Embryonic facial prominence (tissue), 1 donor: ENCODE measurements around the gene EXOC3.
"Not testable (repeated sequence)": the region's sequence is repeated elsewhere in the genome, so short reads cannot be mapped to it uniquely, and the experiment has no call there.

Source experiments
- DNase-seq: peaks from one replicate; pipeline ENCODE4 v3.0.0-alpha.2; 2016; ENCODE audit errors: extremely low spot score

The EXOC3 gene

GRCh38 chr5:442335-443238 is at the start of gene EXOC3:
Gene EXOC3 (plus strand): TSS chr5:443176. CDS start chr5:446206, 3,030 bp downstream.
- DNase-seq = no peak

DNA sequence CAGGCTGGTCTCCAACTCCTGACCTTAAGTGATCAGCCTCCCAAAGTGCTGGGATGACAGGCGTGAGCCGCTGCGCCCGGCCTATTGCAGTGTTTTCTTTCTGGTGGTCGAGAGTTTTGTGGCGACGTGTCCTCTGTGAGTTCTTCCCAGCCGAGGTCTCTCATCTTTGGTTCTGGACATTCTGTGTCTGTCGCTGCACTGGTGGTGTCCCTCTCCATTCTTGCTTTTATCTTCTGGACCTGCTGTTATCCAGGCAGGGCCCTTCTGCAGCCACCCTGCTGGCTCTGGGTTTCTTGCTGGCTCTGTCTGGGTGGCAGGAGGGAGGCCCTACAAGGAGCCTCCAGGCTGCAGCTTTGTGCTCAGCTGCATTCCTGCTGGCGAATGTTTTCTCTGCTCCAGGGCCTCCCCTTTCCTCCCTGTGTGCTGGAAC is 49.1 kb upstream of the EXOC3 start:
- DNase-seq = no peak

GRCh38 chr5:394671-395155 is 48.3 kb upstream of the EXOC3 start:
- DNase-seq = no peak

- no peak for DNase-seq
Measured at GRCh38 chr5:395156-395920, 47.6 kb upstream of the EXOC3 start.

GRCh38 chr5:395921-396530 is 47.0 kb upstream of the EXOC3 start:
- DNase-seq = no peak

DNA sequence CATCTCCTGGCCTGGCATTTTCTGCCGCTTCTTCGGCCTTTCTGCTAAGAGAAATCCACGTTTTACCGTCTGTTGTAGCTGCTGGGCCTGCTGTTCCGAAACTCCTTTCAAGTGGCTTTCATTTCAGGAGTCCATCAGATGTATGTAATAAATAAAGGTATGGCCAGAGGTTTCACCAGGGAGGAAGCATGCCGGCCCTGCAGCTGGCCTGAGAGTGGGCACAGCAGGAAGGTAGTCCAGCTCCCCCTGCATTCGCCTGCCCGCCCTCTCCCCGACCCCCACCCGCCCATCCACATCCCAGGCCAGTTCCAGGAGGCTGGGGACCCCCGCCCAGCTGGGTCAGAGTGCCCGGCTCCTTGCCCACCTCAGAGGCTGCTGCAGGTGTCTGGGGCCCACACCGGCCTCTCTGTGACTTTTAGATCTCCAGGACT is 46.4 kb upstream of the EXOC3 start:
- DNase-seq = no peak

GRCh38 chr5:398141-398474 is 44.9 kb upstream of the EXOC3 start:
- DNase-seq = not testable (repeated sequence)

DNA sequence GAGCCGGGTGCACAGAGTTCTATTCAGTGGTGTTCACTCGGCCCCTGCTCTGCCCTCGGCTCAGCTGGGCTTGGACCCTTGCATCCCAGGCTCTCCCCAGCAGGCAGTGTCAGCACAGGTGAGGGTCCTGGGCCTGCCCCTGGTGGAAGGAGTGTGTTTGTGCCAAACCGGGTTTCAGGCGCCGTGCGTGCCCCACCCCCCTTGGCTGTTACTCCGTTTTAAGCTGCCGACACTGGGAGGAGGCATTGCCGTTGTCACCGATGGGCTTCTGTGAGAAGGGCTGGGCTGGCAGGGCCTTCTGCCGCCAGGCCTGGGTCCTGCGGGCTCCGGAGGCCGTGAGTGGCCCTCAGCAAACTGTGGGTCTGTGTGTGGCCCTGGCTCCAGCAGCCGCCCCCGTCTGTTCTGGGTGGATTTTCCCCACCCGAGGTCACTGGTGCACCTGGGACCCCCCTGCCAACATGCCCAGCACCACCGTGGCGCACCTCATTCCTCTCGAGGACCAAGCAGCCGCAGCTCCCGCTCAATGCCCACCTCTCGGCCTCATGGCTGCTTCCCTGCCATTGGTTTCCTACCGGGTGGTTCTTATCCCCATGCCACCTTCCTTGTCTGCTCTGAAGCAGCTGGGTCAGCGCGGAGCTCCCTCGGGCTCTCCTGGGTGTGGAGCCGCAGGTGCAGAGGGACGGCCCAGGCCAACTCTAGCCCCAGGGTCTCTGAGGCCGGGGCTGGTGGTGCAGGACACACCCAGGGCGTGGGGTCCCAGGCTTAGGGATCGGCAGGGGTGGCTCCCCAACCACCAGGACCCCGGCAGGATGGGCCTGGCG is 44.3 kb upstream of the EXOC3 start:
- DNase-seq = no peak

- peak; percentile 86 for DNase-seq
Measured at GRCh38 chr5:399296-400281, 43.4 kb upstream of the EXOC3 start.

- peak; percentile 77 for DNase-seq
Measured at GRCh38 chr5:400282-401145, 42.5 kb upstream of the EXOC3 start.

DNA sequence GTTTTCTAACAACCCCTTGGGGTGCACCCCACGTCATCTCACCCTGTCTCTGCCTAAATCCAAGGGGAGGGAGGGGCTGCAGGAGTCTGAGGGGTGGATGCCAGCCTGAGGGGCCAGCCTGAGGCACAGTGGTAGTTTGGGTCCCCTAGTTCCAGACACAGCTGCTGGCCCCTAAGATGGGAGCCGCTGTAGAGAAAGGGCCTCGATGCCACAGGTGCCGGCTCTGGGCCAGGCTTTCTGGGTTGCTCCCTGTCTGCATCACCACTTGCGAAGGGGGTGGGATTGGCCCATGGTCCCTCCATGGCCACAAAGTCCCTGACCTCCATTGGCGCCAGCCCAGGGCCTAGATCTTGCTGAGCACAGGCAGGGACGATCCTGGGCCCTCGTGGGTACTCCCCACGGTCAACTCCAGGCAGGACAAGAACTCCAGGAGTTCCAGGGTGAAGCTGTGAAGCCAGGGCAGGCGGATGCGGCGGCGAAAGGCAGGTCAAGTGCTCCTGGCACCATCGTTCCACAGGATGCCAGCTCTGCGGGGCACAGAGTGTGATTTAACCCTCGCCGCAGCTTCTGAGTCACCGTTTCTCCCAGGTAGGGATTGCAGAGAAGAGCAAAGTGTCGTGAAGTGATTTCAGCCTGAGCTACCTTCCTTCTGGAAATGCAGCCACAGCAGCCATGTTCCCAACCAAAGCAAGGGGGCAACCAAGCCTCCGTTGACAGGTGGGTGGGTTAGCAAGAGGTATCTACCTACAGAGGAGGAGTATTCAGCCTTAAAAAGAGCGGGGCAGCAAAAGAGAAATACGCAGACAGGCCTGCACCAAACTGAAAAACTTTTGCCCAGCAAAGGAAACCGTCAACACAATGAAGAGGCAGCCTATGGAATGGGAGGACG is 41.6 kb upstream of the EXOC3 start:
- DNase-seq = no peak

DNA sequence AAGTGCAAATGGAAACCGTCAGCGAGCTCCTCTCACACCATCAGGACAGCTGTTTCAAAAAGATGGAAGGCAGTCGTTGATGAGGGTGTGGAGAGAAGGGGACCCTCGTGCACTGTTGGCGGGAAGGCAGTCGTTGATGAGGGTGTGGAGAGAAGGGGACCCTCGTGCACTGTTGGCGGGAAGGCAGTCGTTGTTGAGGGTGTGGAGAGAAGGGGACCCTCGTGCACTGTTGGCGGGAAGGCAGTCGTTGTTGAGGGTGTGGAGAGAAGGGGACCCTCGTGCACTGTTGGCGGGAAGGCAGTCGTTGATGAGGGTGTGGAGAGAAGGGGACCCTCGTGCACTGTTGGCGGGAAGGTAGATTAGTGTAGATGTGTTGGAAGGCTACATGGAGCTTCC is 40.8 kb upstream of the EXOC3 start:
- DNase-seq = not testable (repeated sequence)

DNA sequence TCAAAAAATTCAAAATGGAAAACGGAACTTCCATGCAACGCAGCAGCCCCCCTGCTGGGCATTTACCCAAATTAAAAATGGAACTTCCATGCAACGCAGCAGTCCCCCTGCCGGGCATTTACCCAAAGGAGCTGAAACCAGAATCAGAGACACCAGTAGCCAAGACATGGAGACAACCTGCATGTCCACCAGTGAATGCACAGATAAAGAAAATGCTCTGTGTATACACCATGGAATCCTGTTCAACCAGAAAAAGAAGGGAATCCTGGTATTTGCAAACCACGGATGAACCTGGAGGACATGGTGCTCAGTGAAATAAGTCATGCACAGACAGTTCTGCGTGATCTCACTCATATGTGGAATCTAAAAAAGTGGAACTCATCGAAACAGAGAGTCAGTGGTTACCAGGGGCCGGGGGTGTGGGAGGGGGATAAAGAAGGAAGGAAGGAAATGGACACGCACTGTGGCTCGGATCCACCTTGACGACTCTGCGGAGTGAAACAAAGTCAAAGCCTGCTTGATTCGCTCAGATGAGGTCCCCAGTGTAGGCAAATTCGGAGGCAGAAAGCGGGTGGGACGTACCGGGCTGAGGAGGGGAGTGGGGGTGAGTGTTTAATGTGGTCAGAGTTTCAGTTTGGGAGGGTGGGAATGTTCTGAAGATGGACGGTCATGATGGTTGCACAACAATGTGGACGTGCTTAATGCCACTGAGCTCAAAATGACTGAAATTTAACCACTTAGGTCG is 40.2 kb upstream of the EXOC3 start:
- no peak for DNase-seq

DNA sequence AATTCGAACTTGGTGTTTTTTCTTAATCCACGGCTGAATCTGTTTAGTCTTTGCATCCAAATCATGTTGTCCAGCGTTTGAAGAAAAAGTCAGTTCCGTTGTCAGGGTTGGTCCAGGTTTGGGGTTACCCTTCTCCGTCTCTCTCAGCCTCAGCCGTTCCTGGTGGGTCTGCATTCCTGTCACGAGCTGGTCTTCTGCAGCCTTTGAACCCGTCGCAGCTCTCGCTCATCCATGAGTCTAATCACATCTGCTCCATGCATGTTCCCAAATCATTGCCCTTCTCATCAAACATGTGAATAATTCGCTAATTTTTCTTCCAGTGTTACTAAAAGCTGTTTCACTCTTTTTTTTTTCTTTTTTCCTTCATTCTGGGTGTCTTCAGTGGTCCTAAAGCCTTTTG is 39.0 kb upstream of the EXOC3 start:
- DNase-seq = no peak

DNA sequence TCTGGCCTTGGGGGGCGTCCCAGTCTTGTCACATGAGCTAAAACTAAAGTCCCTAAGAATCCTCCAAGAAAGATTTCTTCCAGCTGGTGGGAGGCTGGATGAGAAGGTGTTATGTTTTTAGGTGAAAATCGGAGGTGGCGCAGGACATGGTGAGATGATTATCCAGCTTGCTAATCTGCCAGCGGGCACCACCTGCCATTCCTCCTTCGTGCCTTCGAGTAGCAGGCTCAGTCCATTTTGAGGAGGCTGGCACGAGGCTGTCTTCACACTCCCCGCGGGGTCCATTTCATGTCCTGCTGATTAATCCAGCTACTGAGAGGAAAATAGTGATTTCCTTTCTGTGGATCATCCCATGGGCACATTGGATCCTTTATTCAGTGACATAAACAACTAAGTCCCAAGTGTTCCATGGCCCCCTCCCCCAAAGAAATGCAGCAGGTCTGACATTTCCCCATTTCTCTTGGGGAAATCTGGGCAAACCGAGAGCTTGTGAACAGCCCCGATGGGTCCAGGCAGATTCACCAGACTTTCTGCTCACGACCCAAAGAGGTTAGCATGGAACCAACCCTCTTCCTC is 38.2 kb upstream of the EXOC3 start:
- no peak for DNase-seq

- DNase-seq = no peak
Measured at GRCh38 chr5:405421-405820, 37.6 kb upstream of the EXOC3 start.

- DNase-seq = no peak
Measured at GRCh38 chr5:406041-406440, 36.9 kb upstream of the EXOC3 start.
